OCI-LY1 (cell line): ENCODE results near the gene KLK4.

Experiments
- CTCF ChIP-seq: fragments of 200-600 bp; sonication (generic), shearing (Covaris generic); IDR thresholded peaks from 2 replicates; pipeline ENCODE4 v1.5.1; 2017; ENCODE audit warnings: mild to moderate bottlenecking, antibody characterized with exemption, low read length, moderate library complexity, mixed read lengths
- EZH2 ChIP-seq: fragments of 200-600 bp; sonication (generic), shearing (Covaris generic); IDR thresholded peaks from 2 replicates; pipeline ENCODE4 v1.8.0; 2017; ENCODE audit warnings: borderline replicate concordance, mixed run types, mild to moderate bottlenecking, antibody characterized with exemption, low read length, moderate library complexity, mixed read lengths

GRCh38 chr19:50896591-50897190, 14.5 kb downstream of the KLK4 start:
- TF ChIP-seq CTCF: no peak
- TF ChIP-seq EZH2: no peak
